GM19468 (cell line): ENCODE data around the gene MAP4K2.

Experiments
- ATAC-seq: cut with Tn5 transposase; IDR thresholded peaks from one replicate; pipeline ENCODE4 v1.9.1; 2021; ENCODE audit warnings: mild to moderate bottlenecking, moderate library complexity, moderate number of reproducible peaks; ENCODE audit not compliant: unreplicated experiment; ENCODE audit errors: extremely low read depth

MAP4K2 gene

GRCh38 chr11:64794526-64794925 lies 8.5 kb downstream of the MAP4K2 start:
- ATAC-seq = no peak

GRCh38 chr11:64793271-64794160 lies 9.5 kb downstream of the MAP4K2 start:
- no peak for ATAC-seq

- no peak for ATAC-seq
Observed at GRCh38 chr11:64792482-64792881, 10.5 kb downstream of the MAP4K2 start.

- ATAC-seq = no peak
Observed at GRCh38 chr11:64791781-64792291, 11.2 kb downstream of the MAP4K2 start.

- ATAC-seq = no peak
Observed at GRCh38 chr11:64790205-64791095, 12.6 kb downstream of the MAP4K2 start.

GRCh38 chr11:64789331-64790204 lies 13.4 kb downstream of the MAP4K2 start:
- no peak for ATAC-seq

GRCh38 chr11:64788321-64789215 lies 14.4 kb downstream of the MAP4K2 start:
- ATAC-seq = no peak

- no peak for ATAC-seq
Observed at GRCh38 chr11:64787526-64788320, 15.3 kb downstream of the MAP4K2 start.

GRCh38 chr11:64786308-64786707 lies 16.7 kb downstream of the MAP4K2 start:
- no peak for ATAC-seq

- ATAC-seq = no peak
Observed at GRCh38 chr11:64784813-64785581, 18.0 kb downstream of the MAP4K2 start.

- ATAC-seq = peak; percentile 74
Observed at GRCh38 chr11:64778473-64779298, 24.3 kb downstream of the MAP4K2 start, which contains the start of gene SF1. Gene SF1 (minus strand): TSS chr11:64778542. CDS start chr11:64778392, 150 bp downstream.

- ATAC-seq = no peak
Observed at GRCh38 chr11:64778223-64778472, 24.9 kb downstream of the MAP4K2 start.

GRCh38 chr11:64777449-64778222 lies 25.4 kb downstream of the MAP4K2 start:
- ATAC-seq = peak; percentile 1

GRCh38 chr11:64776875-64777274 lies 26.1 kb downstream of the MAP4K2 start:
- no peak for ATAC-seq

- ATAC-seq = no peak
Observed at GRCh38 chr11:64776425-64776824, 26.6 kb downstream of the MAP4K2 start.

- no peak for ATAC-seq
Observed at GRCh38 chr11:64774144-64774543, 28.9 kb downstream of the MAP4K2 start.
